Measurements from ENCODE around the gene PAPOLB.

Gene PAPOLB

GRCh38 chr7:4820405-4820966, 41.3 kb downstream of the PAPOLB start:
- no peak for DNase-seq

GRCh38 chr7:4819560-4820404, 42.0 kb downstream of the PAPOLB start:
- DNase-seq, result no peak

GRCh38 chr7:4818000-4818794, 43.6 kb downstream of the PAPOLB start:
- DNase-seq, result no peak

- no peak for DNase-seq
Observed at GRCh38 chr7:4817178-4817901, 44.5 kb downstream of the PAPOLB start.

- DNase-seq, result no peak
Observed at GRCh38 chr7:4816419-4817080, 45.3 kb downstream of the PAPOLB start.

GRCh38 chr7:4815609-4816418, 46.0 kb downstream of the PAPOLB start:
- no peak for DNase-seq

- DNase-seq, result no peak
Observed at GRCh38 chr7:4815121-4815520, 46.7 kb downstream of the PAPOLB start.

- no peak for DNase-seq
Observed at GRCh38 chr7:4814433-4814832, 47.4 kb downstream of the PAPOLB start.

GRCh38 chr7:4809666-4810065, 52.2 kb downstream of the PAPOLB start:
- no peak for DNase-seq

- peak; percentile 29 for DNase-seq
Observed at GRCh38 chr7:4809091-4809591, 52.7 kb downstream of the PAPOLB start.

- DNase-seq, result no peak
Observed at GRCh38 chr7:4808565-4808964, 53.3 kb downstream of the PAPOLB start.

GRCh38 chr7:4808026-4808425, 53.8 kb downstream of the PAPOLB start:
- no peak for DNase-seq

All from activated CD4-positive, alpha-beta T cell treated with anti-CD3 and anti-CD28 coated beads for 48 hours (primary cell).